ENCODE measurements around the gene MRC1.

DNA sequence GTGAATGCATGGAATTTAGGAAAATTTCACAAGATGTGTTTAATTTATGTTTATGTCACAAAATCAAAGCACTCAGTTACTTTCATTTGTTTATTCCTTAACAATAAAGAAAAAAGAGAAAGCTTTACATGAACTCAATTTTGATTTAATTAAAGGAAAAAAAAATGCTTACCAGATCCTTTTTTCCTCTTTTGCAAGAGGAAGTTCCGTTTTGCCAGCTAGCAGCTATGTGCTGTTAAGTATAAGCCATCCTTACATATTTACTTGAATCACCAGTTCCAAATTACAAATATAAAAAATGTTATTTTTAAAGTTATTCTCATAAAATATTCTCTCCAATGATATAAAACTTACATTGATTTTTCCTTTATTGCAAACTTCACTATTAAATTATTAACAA, 12.7 kb downstream of the MRC1 start:
- TF ChIP-seq CEBPB (IDR thresholded peaks at IDR 0.05; ENCODE audit: low read depth, low read length) (no peak), YY1 (IDR thresholded peaks at IDR 0.05; ENCODE audit: low read depth, low read length) (no peak), TEAD4 (IDR thresholded peaks at IDR 0.05; ENCODE audit: low read depth, low read length) (no peak), POLR2A (IDR thresholded peaks at IDR 0.05; ENCODE audit: control extremely low read depth in 1 of 2, low read depth in 2 of 2, low read length in 2 of 2) (no peak), FOSL1 (IDR thresholded peaks at IDR 0.05; ENCODE audit: insufficient read depth, low read depth, low read length) (no peak), POLR2AphosphoS5 (IDR thresholded peaks at IDR 0.05; ENCODE audit: low read depth, low read length) (no peak), EZH2 (IDR thresholded peaks at IDR 0.05; ENCODE audit: low read depth, low read length, severe bottlenecking) (no peak), ASH2L (IDR thresholded peaks at IDR 0.05; ENCODE audit: low read length) (no peak)
- TF ChIP-seq, protein P1, sequence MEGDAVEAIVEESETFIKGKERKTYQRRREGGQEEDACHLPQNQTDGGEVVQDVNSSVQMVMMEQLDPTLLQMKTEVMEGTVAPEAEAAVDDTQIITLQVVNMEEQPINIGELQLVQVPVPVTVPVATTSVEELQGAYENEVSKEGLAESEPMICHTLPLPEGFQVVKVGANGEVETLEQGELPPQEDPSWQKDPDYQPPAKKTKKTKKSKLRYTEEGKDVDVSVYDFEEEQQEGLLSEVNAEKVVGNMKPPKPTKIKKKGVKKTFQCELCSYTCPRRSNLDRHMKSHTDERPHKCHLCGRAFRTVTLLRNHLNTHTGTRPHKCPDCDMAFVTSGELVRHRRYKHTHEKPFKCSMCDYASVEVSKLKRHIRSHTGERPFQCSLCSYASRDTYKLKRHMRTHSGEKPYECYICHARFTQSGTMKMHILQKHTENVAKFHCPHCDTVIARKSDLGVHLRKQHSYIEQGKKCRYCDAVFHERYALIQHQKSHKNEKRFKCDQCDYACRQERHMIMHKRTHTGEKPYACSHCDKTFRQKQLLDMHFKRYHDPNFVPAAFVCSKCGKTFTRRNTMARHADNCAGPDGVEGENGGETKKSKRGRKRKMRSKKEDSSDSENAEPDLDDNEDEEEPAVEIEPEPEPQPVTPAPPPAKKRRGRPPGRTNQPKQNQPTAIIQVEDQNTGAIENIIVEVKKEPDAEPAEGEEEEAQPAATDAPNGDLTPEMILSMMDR (IDR thresholded peaks at IDR 0.05; ENCODE audit: control extremely low read depth in 1 of 3, insufficient read depth in 1 of 3, low read depth in 1 of 3, low read length in 3 of 3): no peak
- TF ChIP-seq, protein P2, sequence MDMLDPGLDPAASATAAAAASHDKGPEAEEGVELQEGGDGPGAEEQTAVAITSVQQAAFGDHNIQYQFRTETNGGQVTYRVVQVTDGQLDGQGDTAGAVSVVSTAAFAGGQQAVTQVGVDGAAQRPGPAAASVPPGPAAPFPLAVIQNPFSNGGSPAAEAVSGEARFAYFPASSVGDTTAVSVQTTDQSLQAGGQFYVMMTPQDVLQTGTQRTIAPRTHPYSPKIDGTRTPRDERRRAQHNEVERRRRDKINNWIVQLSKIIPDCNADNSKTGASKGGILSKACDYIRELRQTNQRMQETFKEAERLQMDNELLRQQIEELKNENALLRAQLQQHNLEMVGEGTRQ (IDR thresholded peaks at IDR 0.05; ENCODE audit: low read length): no peak
- TF ChIP-seq, protein P3, sequence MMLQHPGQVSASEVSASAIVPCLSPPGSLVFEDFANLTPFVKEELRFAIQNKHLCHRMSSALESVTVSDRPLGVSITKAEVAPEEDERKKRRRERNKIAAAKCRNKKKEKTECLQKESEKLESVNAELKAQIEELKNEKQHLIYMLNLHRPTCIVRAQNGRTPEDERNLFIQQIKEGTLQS (IDR thresholded peaks at IDR 0.05; ENCODE audit: insufficient read depth, low read depth, low read length): no peak
